Fibroblast of lung (primary cell): ENCODE data around the gene MOAP1. TPM values are rescaled to one million over a fixed set of nuclear protein-coding genes. Genes with fewer than 3 reads are reported as not detected.
"Not testable (repeated sequence)": the region's sequence is repeated elsewhere in the genome, so short reads cannot be mapped to it uniquely, and the experiment has no call there.

ENCODE experiments used
- DNase-seq, 2 donors: peaks; one replicate each; pipeline versions ENCODE4 v3.0.0 to v3.0.0-alpha.2; 2010; ENCODE audit warnings: low read depth in 2 of 2
- H2AFZ ChIP-seq: 2 replicates; pipeline ENCODE4 v1.5.1; 2012; ENCODE audit warnings: low read length, control low read depth, inconsistent platforms
- H3K27ac ChIP-seq: 2 replicates; pipeline ENCODE4 v1.5.1; 2011; ENCODE audit warnings: low read length, control low read depth; ENCODE audit not compliant: insufficient read depth
- H3K27me3 ChIP-seq: 2 replicates; pipeline ENCODE4 v1.5.1; 2011; ENCODE audit warnings: mild to moderate bottlenecking, low read length; ENCODE audit not compliant: control insufficient read depth, insufficient read depth
- H3K36me3 ChIP-seq: 2 replicates; pipeline ENCODE4 v1.5.1; 2011; ENCODE audit warnings: low read length; ENCODE audit not compliant: control insufficient read depth, insufficient read depth
- H3K4me1 ChIP-seq: 2 replicates; pipeline ENCODE4 v1.5.1; 2011; ENCODE audit warnings: low read length; ENCODE audit not compliant: control insufficient read depth, insufficient read depth; ENCODE audit errors: extremely low read depth
- H3K4me2 ChIP-seq: 2 replicates; pipeline ENCODE4 v1.5.1; 2011; ENCODE audit warnings: low read length, control low read depth; ENCODE audit not compliant: insufficient read depth; ENCODE audit errors: extremely low read depth
- H3K4me3 ChIP-seq, 4 experiments: fragments of 200-600 bp in 1 of 4; sonication (generic) in 1 of 4; replicated peaks in 1 of 4; 2 replicates each; pipeline ENCODE4 v1.5.1; 2011 to 2016; ENCODE audit warnings: low read length in 4 of 4, low read depth in 3 of 4, mild to moderate bottlenecking in 3 of 4, control low read depth in 2 of 4, inconsistent platforms in 1 of 4, mixed read lengths in 1 of 4; ENCODE audit not compliant: insufficient read depth in 1 of 4; ENCODE audit errors: control extremely low read depth in 1 of 4
- H3K79me2 ChIP-seq: 2 replicates; pipeline ENCODE4 v1.5.1; 2012; ENCODE audit warnings: mild to moderate bottlenecking, low read length, inconsistent platforms; ENCODE audit not compliant: control insufficient read depth, insufficient read depth
- H3K9ac ChIP-seq: 2 replicates; pipeline ENCODE4 v1.5.1; 2011; ENCODE audit warnings: mild to moderate bottlenecking, low read length, control low read depth; ENCODE audit not compliant: insufficient read depth
- H3K9me3 ChIP-seq: 2 replicates; pipeline ENCODE4 v1.5.1; 2012; ENCODE audit warnings: low read depth, low read length; ENCODE audit not compliant: control insufficient read depth, insufficient read depth
- H4K20me1 ChIP-seq: 2 replicates; pipeline ENCODE4 v1.5.1; 2011; ENCODE audit warnings: low read length; ENCODE audit not compliant: control insufficient read depth, insufficient read depth; ENCODE audit errors: extremely low read depth
- CTCF ChIP-seq, 2 donors: IDR thresholded peaks in 1 of 2; conservative IDR thresholded peaks in 1 of 2; 1 replicate in 1 of 2; 2 replicates in 1 of 2; pipeline ENCODE4 v1.5.1; 2011 to 2012; ENCODE audit warnings: low read length in 2 of 2, control low read depth in 1 of 2, inconsistent platforms in 1 of 2, low read depth in 1 of 2, mild to moderate bottlenecking in 1 of 2
- EZH2 ChIP-seq: IDR thresholded peaks from 2 replicates; pipeline ENCODE4 v1.5.1; 2012; ENCODE audit warnings: low read length, control low read depth, mild to moderate bottlenecking; ENCODE audit errors: missing control alignments
- polyA plus RNA-seq, 2 donors: library from polyadenylated mRNA; depleted of rRNA in 1 of 2; stranded (reverse) in 1 of 2; unstranded in 1 of 2; fragments of >200 nt; gene quantifications; 2 replicates each; pipeline ENCODE4 v1.2.1, GENCODE V29; 2011 to 2012; ENCODE audit warnings: missing spikeins in 1 of 2
- total RNA-seq: library from RNA; depleted of rRNA; stranded (reverse); fragments of >200 nt; gene quantifications from 2 replicates; pipeline ENCODE4 v1.2.1, GENCODE V29; 2014

The MOAP1 gene
- total and polyA plus RNA-seq, 2 donors (not counting 1 experiment from before 2014, with no cell fraction given) = 18.5 to 21.3 TPM

GRCh38 chr14:93171376-93171775 is 13.3 kb downstream of the MOAP1 start:
- Histone ChIP-seq H3K9ac (no peak overlapping the region), H3K79me2 (no peaks in the 10 kb centered on the region), H4K20me1 (no peaks in the 10 kb centered on the region), H3K4me3 (no peak overlapping the region), H3K4me1 (no peaks in the 10 kb centered on the region), H3K36me3 (no peaks in the 10 kb centered on the region), H3K27ac (no peak overlapping the region), H2AFZ (no peak overlapping the region), H3K9me3 (no peaks in the 10 kb centered on the region), H3K4me2 (no peak overlapping the region), H3K27me3 (no peaks in the 10 kb centered on the region)
- no peak for DNase-seq
- TF ChIP-seq CTCF (conservative IDR thresholded peaks at IDR 0.05 in 1 of 2, IDR thresholded peaks at IDR 0.05 in 1 of 2; ENCODE audit: low read depth in 1 of 2, low read length in 2 of 2) = no peak
- TF ChIP-seq EZH2 = no peak

- not testable (repeated sequence) for H3K4me2 ChIP-seq, H3K27ac ChIP-seq, H4K20me1 ChIP-seq, H3K4me1 ChIP-seq, DNase-seq, H3K9ac ChIP-seq, H2AFZ ChIP-seq, H3K36me3 ChIP-seq, H3K79me2 ChIP-seq, H3K27me3 ChIP-seq, H3K9me3 ChIP-seq, H3K4me3 ChIP-seq
Measured at GRCh38 chr14:93170141-93170540, 14.6 kb downstream of the MOAP1 start.

- H3K4me2 ChIP-seq, H3K4me1 ChIP-seq, H3K79me2 ChIP-seq, H4K20me1 ChIP-seq, H3K27me3 ChIP-seq, H3K9me3 ChIP-seq, H3K4me3 ChIP-seq, H3K36me3 ChIP-seq, H3K27ac ChIP-seq, H3K9ac ChIP-seq, H2AFZ ChIP-seq, DNase-seq: not testable (repeated sequence)
Measured at GRCh38 chr14:93169619-93170018, 15.1 kb downstream of the MOAP1 start.

GRCh38 chr14:93168610-93169009 is 16.1 kb downstream of the MOAP1 start:
- not testable (repeated sequence) for H3K79me2 ChIP-seq, H3K27me3 ChIP-seq, H3K4me1 ChIP-seq, H2AFZ ChIP-seq, H3K9me3 ChIP-seq, H3K36me3 ChIP-seq, H3K4me3 ChIP-seq, H3K9ac ChIP-seq, DNase-seq, H3K27ac ChIP-seq, H3K4me2 ChIP-seq, H4K20me1 ChIP-seq

GRCh38 chr14:93165271-93166265 is 19.1 kb downstream of the MOAP1 start:
- not testable (repeated sequence) for H2AFZ ChIP-seq, H3K4me1 ChIP-seq, H3K4me2 ChIP-seq, H3K9me3 ChIP-seq, DNase-seq, H4K20me1 ChIP-seq, H3K9ac ChIP-seq, H3K36me3 ChIP-seq, H3K27me3 ChIP-seq, H3K4me3 ChIP-seq, H3K27ac ChIP-seq, H3K79me2 ChIP-seq
